Measurements from ENCODE around the gene TIMM50. TPM values are rescaled to one million over a fixed set of nuclear protein-coding genes. Genes with fewer than 3 reads are reported as not detected.

Gene TIMM50
- total RNA-seq, 6 donors from 2014 or later, result 47.8 to 80.9 (median 54.4) TPM

- H3K27me3 ChIP-seq, result peaks cover 0 to 26% (median 18%) of the 10 kb centered on the region in 4 donors
- H3K4me3 ChIP-seq, result no peak overlapping the region
- no peak for DNase-seq
- no peak for TF ChIP-seq EP300 (IDR thresholded peaks at IDR 0.05)
- TF ChIP-seq CTCF (IDR thresholded peaks at IDR 0.05), result no peak
- TF ChIP-seq POLR2A (IDR thresholded peaks at IDR 0.05), result no peak
- no peak overlapping the region for H3K27ac ChIP-seq
- peaks cover 14 to 19% (median 19%) of the 10 kb centered on the region in 4 donors for H3K4me1 ChIP-seq
- peaks cover 0 to 25% (median 15%) of the 10 kb centered on the region in 4 donors for H3K36me3 ChIP-seq
- WGBS, 2 donors, result 85 to 91% methylated on average over 5 of the region's 5 CpGs
- H3K9me3 ChIP-seq, result no peaks in the 10 kb centered on the region
- no peak for ATAC-seq (ENCODE audit: low FRiP score in 2 of 2)
Observed at GRCh38 chr19:39494661-39495060, 14.0 kb downstream of the TIMM50 start.

- 85 to 96% methylated on average over 5 of the region's 5 CpGs for WGBS, 2 donors
- no peak overlapping the region for H3K4me3 ChIP-seq
- H3K9me3 ChIP-seq, result no peaks in the 10 kb centered on the region
- DNase-seq (no peak), ATAC-seq (ENCODE audit: low FRiP score in 2 of 2) (no peak)
- peaks cover 0 to 10% (median 2%) of the 10 kb centered on the region in 4 donors for H3K36me3 ChIP-seq
- TF ChIP-seq CTCF (IDR thresholded peaks at IDR 0.05) (no peak), EP300 (IDR thresholded peaks at IDR 0.05) (no peak), POLR2AphosphoS5 (IDR thresholded peaks at IDR 0.05) (no peak), POLR2A (IDR thresholded peaks at IDR 0.05) (no peak)
- H3K4me1 ChIP-seq, result peaks cover 14 to 19% (median 19%) of the 10 kb centered on the region in 4 donors
- H3K27ac ChIP-seq, result no peak overlapping the region
- H3K27me3 ChIP-seq, result peaks cover 0 to 26% (median 18%) of the 10 kb centered on the region in 4 donors
Observed at GRCh38 chr19:39496063-39496462, 15.4 kb downstream of the TIMM50 start.

GRCh38 chr19:39497701-39497995 is 17.0 kb downstream of the TIMM50 start:
- Histone ChIP-seq H3K4me1 (peaks cover 14 to 23% (median 20%) of the 10 kb centered on the region in 4 donors), H3K27me3 (peaks cover 0 to 26% (median 18%) of the 10 kb centered on the region in 4 donors), H3K4me3 (no peak overlapping the region), H3K9me3 (no peaks in the 10 kb centered on the region), H3K27ac (no peak overlapping the region), H3K36me3 (no peaks in the 10 kb centered on the region)
- 0% methylated on average over 3 to 5 of the region's 7 CpGs for WGBS, 2 donors
- no peak for DNase-seq
- ATAC-seq (ENCODE audit: low FRiP score in 2 of 2), result no peak
- TF ChIP-seq POLR2AphosphoS5 (IDR thresholded peaks at IDR 0.05) (no peak), CTCF (IDR thresholded peaks at IDR 0.05) (peak in 1 of 6 experiments; percentile 18), POLR2A (IDR thresholded peaks at IDR 0.05) (no peak)

- Histone ChIP-seq H3K4me3 (no peak overlapping the region), H3K36me3 (no peaks in the 10 kb centered on the region), H3K27ac (no peak overlapping the region), H3K9me3 (no peaks in the 10 kb centered on the region), H3K27me3 (peaks cover 0 to 26% (median 19%) of the 10 kb centered on the region in 4 donors), H3K4me1 (peaks cover 14 to 27% (median 24%) of the 10 kb centered on the region in 4 donors)
- peak in 1 of 2 donors; percentile 85 for DNase-seq
- 1% methylated on average over 14 to 40 of the region's 40 CpGs for WGBS, 2 donors
- TF ChIP-seq EP300 (IDR thresholded peaks at IDR 0.05) (no peak), CTCF (IDR thresholded peaks at IDR 0.05) (no peak), POLR2AphosphoS5 (IDR thresholded peaks at IDR 0.05) (no peak), POLR2A (IDR thresholded peaks at IDR 0.05) (no peak)
- peak in 1 of 2 donors; percentile 24 for ATAC-seq (ENCODE audit: low FRiP score in 2 of 2)
Observed at GRCh38 chr19:39497996-39498797, 17.6 kb downstream of the TIMM50 start.
